Endothelial cell of umbilical vein (primary cell): ENCODE measurements around the gene IFI44L.

Experiments
- GATA2 ChIP-seq: IDR thresholded peaks from 2 replicates; pipeline ENCODE4 v1.7.0; 2011; ENCODE audit warnings: low read depth, mild to moderate bottlenecking, moderate library complexity, mixed read lengths, low read length; ENCODE audit not compliant: insufficient read length, insufficient read depth
- MYC ChIP-seq: IDR thresholded peaks from one replicate; pipeline ENCODE4 v1.6.1; 2011; ENCODE audit warnings: mild to moderate bottlenecking, low read depth, low read length
- POLR2A ChIP-seq: IDR thresholded peaks from 2 replicates; pipeline ENCODE4 v1.6.1; 2012; ENCODE audit warnings: low read depth, mild to moderate bottlenecking, control low read depth, low read length
- TF ChIP-seq, protein P1 (sequence below), 2 donors: IDR thresholded peaks; 1 replicate in 1 of 2; 2 replicates in 1 of 2; pipeline ENCODE4 v1.5.1; 2011; ENCODE audit warnings: low read length in 2 of 2, mild to moderate bottlenecking in 2 of 2, moderate library complexity in 2 of 2, control low read depth in 1 of 2, inconsistent platforms in 1 of 2, low read depth in 1 of 2; ENCODE audit not compliant: insufficient read depth in 1 of 2; ENCODE audit errors: extremely low read depth in 1 of 2

DNA sequence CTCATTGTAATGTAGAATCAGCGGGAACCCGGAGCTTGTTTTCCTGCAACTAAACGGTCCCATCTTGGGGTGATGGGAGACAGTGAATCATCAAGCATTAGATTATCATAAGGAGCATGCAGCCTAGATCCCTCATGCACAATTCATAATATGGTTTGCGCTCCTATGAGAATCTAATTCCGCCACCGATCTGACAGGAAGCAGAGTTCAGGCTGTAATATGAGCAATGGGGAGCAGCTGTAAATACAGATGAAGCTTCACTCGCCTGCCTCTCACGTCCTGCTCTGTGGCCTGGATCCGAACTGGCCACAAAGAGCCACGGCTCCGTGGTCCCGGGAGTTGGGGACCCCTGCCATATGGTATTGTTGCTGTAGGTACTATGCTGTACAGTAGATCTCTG, 31.0 kb downstream of the IFI44L start:
- TF ChIP-seq, protein P1, sequence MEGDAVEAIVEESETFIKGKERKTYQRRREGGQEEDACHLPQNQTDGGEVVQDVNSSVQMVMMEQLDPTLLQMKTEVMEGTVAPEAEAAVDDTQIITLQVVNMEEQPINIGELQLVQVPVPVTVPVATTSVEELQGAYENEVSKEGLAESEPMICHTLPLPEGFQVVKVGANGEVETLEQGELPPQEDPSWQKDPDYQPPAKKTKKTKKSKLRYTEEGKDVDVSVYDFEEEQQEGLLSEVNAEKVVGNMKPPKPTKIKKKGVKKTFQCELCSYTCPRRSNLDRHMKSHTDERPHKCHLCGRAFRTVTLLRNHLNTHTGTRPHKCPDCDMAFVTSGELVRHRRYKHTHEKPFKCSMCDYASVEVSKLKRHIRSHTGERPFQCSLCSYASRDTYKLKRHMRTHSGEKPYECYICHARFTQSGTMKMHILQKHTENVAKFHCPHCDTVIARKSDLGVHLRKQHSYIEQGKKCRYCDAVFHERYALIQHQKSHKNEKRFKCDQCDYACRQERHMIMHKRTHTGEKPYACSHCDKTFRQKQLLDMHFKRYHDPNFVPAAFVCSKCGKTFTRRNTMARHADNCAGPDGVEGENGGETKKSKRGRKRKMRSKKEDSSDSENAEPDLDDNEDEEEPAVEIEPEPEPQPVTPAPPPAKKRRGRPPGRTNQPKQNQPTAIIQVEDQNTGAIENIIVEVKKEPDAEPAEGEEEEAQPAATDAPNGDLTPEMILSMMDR (IDR thresholded peaks at IDR 0.05; ENCODE audit: extremely low read depth in 1 of 2, insufficient read depth in 1 of 2, low read depth in 1 of 2, low read length in 2 of 2), result no peak
- TF ChIP-seq POLR2A, result no peak
- no peak for TF ChIP-seq MYC
- no peak for TF ChIP-seq GATA2
